Progenitor cell of endocrine pancreas (in vitro differentiated cells): ENCODE results near the gene CYP2W1. TPM values are rescaled to one million over a fixed set of nuclear protein-coding genes. Genes with fewer than 3 reads are reported as not detected.
"Not testable (repeated sequence)": the region's sequence is repeated elsewhere in the genome, so short reads cannot be mapped to it uniquely, and the experiment has no call there.

Experiments used
- DNase-seq: peaks from one replicate; pipeline ENCODE4 v3.0.0; 2021; ENCODE audit warnings: low spot score; ENCODE audit not compliant: unreplicated experiment
- H3K27ac Mint-ChIP-seq: 2 replicates; pipeline ENCODE4 v1.8.0; 2021; ENCODE audit warnings: mild to moderate bottlenecking, moderate library complexity, mixed read lengths
- H3K27me3 Mint-ChIP-seq: 2 replicates; pipeline ENCODE4 v1.8.0; 2021; ENCODE audit warnings: mixed read lengths
- H3K36me3 Mint-ChIP-seq: 2 replicates; pipeline ENCODE4 v1.8.0; 2022; ENCODE audit warnings: mixed read lengths; ENCODE audit not compliant: insufficient read depth
- H3K4me1 Mint-ChIP-seq: 2 replicates; pipeline ENCODE4 v1.8.0; 2021; ENCODE audit warnings: low read depth, mixed read lengths
- H3K4me3 Mint-ChIP-seq: 2 replicates; pipeline ENCODE4 v1.8.0; 2021; ENCODE audit warnings: low read depth, mild to moderate bottlenecking, moderate library complexity, mixed read lengths
- H3K9me3 Mint-ChIP-seq: 2 replicates; pipeline ENCODE4 v1.8.0; 2021; ENCODE audit warnings: low read depth, mixed read lengths
- CTCF ChIP-seq: fragments of 200-600 bp; sonication (generic); IDR thresholded peaks from one replicate; pipeline ENCODE4 v1.5.0; 2021; ENCODE audit warnings: antibody characterized with exemption, mild to moderate bottlenecking; ENCODE audit not compliant: unreplicated experiment
- total RNA-seq: library from RNA; stranded (reverse); gene quantifications from 2 replicates; pipeline ENCODE4 v1.2.1, GENCODE V29; 2021

Gene CYP2W1
- total RNA-seq, 1 donor from 2014 or later = 1.2 TPM

- no peak for DNase-seq
- Mint-ChIP-seq H3K36me3 (peaks cover 1% of the 10 kb centered on the region), H3K4me3 (no peak overlapping the region), H3K4me1 (no peaks in the 10 kb centered on the region), H3K27ac (no peak overlapping the region), H3K9me3 (peaks cover 14% of the 10 kb centered on the region), H3K27me3 (peaks cover 15% of the 10 kb centered on the region)
- TF ChIP-seq CTCF = no peak
Measured at GRCh38 chr7:936386-937054, 46.5 kb upstream of the CYP2W1 start.

- no peaks in the 10 kb centered on the region for H3K4me1 Mint-ChIP-seq
- H3K27ac Mint-ChIP-seq = peak overlapping the region; percentile 16
- peaks cover 3% of the 10 kb centered on the region for H3K36me3 Mint-ChIP-seq
- H3K4me3 Mint-ChIP-seq = no peak overlapping the region
- no peak for TF ChIP-seq CTCF
- no peak for DNase-seq
- H3K9me3 Mint-ChIP-seq = peaks cover 16% of the 10 kb centered on the region
- H3K27me3 Mint-ChIP-seq = peaks cover 22% of the 10 kb centered on the region
Measured at GRCh38 chr7:937856-938484, 45.0 kb upstream of the CYP2W1 start.

GRCh38 chr7:938546-939185 lies 44.3 kb upstream of the CYP2W1 start:
- Mint-ChIP-seq H3K4me1 (no peaks in the 10 kb centered on the region), H3K36me3 (peaks cover 3% of the 10 kb centered on the region), H3K4me3 (no peak overlapping the region), H3K9me3 (peaks cover 16% of the 10 kb centered on the region), H3K27me3 (peaks cover 22% of the 10 kb centered on the region), H3K27ac (no peak overlapping the region)
- no peak for DNase-seq
- no peak for TF ChIP-seq CTCF

- DNase-seq = no peak
- no peaks in the 10 kb centered on the region for H3K4me1 Mint-ChIP-seq
- H3K36me3 Mint-ChIP-seq = peaks cover 3% of the 10 kb centered on the region
- no peak for TF ChIP-seq CTCF
- H3K9me3 Mint-ChIP-seq = peaks cover 16% of the 10 kb centered on the region
- no peak overlapping the region for H3K27ac Mint-ChIP-seq
- H3K4me3 Mint-ChIP-seq = no peak overlapping the region
- peaks cover 22% of the 10 kb centered on the region for H3K27me3 Mint-ChIP-seq
Measured at GRCh38 chr7:939843-940242, 43.1 kb upstream of the CYP2W1 start.

- Mint-ChIP-seq H3K9me3 (peaks cover 16% of the 10 kb centered on the region), H3K4me3 (no peak overlapping the region), H3K27ac (no peak overlapping the region), H3K27me3 (peaks cover 22% of the 10 kb centered on the region), H3K36me3 (peaks cover 3% of the 10 kb centered on the region), H3K4me1 (no peaks in the 10 kb centered on the region)
- no peak for TF ChIP-seq CTCF
- DNase-seq = no peak
Measured at GRCh38 chr7:940599-941408, 42.2 kb upstream of the CYP2W1 start.

GRCh38 chr7:943793-944192 lies 39.2 kb upstream of the CYP2W1 start:
- peaks cover 16% of the 10 kb centered on the region for H3K9me3 Mint-ChIP-seq
- not testable (repeated sequence) for H3K4me3 Mint-ChIP-seq, H3K27ac Mint-ChIP-seq, H3K4me1 Mint-ChIP-seq, H3K36me3 Mint-ChIP-seq, DNase-seq
- peaks cover 22% of the 10 kb centered on the region for H3K27me3 Mint-ChIP-seq
